Right kidney (tissue), 1 donor: Measurements from ENCODE around the gene PXDN.
"Not testable (repeated sequence)": the region's sequence is repeated elsewhere in the genome, so short reads cannot be mapped to it uniquely, and the experiment has no call there.

Experiments used
- DNase-seq: peaks from one replicate; pipeline ENCODE4 v3.0.0-alpha.2; 2016

The PXDN gene

GRCh38 chr2:1723397-1724042 lies 20.8 kb downstream of the PXDN start:
- no peak for DNase-seq

- no peak for DNase-seq
These were observed 21.6 kb downstream of the PXDN start for GRCh38 chr2:1722692-1723091.

- no peak for DNase-seq
These were observed 22.3 kb downstream of the PXDN start for GRCh38 chr2:1721706-1722646.

GRCh38 chr2:1718339-1719220 lies 25.7 kb downstream of the PXDN start:
- DNase-seq: no peak

- DNase-seq: no peak
These were observed 27.2 kb downstream of the PXDN start for GRCh38 chr2:1717113-1717512.

GRCh38 chr2:1716441-1716840 lies 27.9 kb downstream of the PXDN start:
- no peak for DNase-seq

GRCh38 chr2:1716014-1716305 lies 28.4 kb downstream of the PXDN start:
- DNase-seq: not testable (repeated sequence)

- DNase-seq: no peak
These were observed 28.9 kb downstream of the PXDN start for GRCh38 chr2:1715184-1716013.

GRCh38 chr2:1714291-1715064 lies 29.8 kb downstream of the PXDN start:
- DNase-seq: no peak

GRCh38 chr2:1713839-1714236 lies 30.5 kb downstream of the PXDN start:
- DNase-seq: no peak

GRCh38 chr2:1713142-1713838 lies 31.0 kb downstream of the PXDN start:
- no peak for DNase-seq

- no peak for DNase-seq
These were observed 34.3 kb downstream of the PXDN start for GRCh38 chr2:1709946-1710560.

- DNase-seq: no peak
These were observed 35.0 kb downstream of the PXDN start for GRCh38 chr2:1709335-1709605.

- DNase-seq: no peak
These were observed 35.6 kb downstream of the PXDN start for GRCh38 chr2:1708476-1709334.

GRCh38 chr2:1707771-1708418 lies 36.4 kb downstream of the PXDN start:
- peak; percentile 48 for DNase-seq

GRCh38 chr2:1706089-1706841 lies 38.0 kb downstream of the PXDN start:
- DNase-seq: not testable (repeated sequence)

- no peak for DNase-seq
These were observed 38.7 kb downstream of the PXDN start for GRCh38 chr2:1705557-1706076.
